NCI-H345 treated with DMSO at 0.1 percent for 48 hours (cell line): Measurements from ENCODE around the gene NTMT2.
"Not testable (repeated sequence)": the region's sequence is repeated elsewhere in the genome, so short reads cannot be mapped to it uniquely, and the experiment has no call there.

ENCODE experiments used
- DNase-seq: peaks from one replicate; lab custom pipeline; 2025; ENCODE audit not compliant: unreplicated experiment; lab: John Stamatoyannopoulos, UW

Gene NTMT2

GRCh38 chr1:170145770-170146676, at the start of gene NTMT2:
Gene NTMT2 (plus strand): TSS chr1:170145959. CDS start chr1:170146108, 149 bp downstream.
- peak; percentile 90 for DNase-seq

GRCh38 chr1:170095976-170096748, 49.6 kb upstream of the NTMT2 start:
- DNase-seq = no peak

- DNase-seq = no peak
These were observed 48.9 kb upstream of the NTMT2 start for GRCh38 chr1:170096806-170097340.

- no peak for DNase-seq
These were observed 48.3 kb upstream of the NTMT2 start for GRCh38 chr1:170097449-170097948.

DNA sequence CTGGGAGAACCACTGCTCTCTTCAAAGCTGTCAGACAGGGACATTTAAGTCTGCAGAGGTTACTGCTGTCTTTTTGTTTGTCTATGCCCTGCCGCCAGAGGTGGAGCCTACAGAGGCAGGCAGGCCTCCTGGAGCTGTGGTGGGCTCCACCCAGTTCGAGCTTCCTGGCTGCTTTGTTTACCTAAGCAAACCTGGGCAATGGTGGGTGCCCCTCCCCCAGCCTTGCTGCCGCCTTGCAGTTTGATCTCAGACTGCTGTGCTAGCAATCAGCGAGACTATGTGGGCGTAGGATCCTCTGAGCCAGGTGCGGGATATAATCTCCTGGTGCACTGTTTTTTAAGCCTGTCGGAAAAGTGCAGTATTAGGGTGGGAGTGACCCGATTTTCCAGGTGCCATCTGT, 32.6 kb upstream of the NTMT2 start:
- not testable (repeated sequence) for DNase-seq

- DNase-seq = no peak
These were observed 30.9 kb upstream of the NTMT2 start for GRCh38 chr1:170114906-170115305.

- DNase-seq = no peak
These were observed 23.4 kb upstream of the NTMT2 start for GRCh38 chr1:170122366-170122765.

DNA sequence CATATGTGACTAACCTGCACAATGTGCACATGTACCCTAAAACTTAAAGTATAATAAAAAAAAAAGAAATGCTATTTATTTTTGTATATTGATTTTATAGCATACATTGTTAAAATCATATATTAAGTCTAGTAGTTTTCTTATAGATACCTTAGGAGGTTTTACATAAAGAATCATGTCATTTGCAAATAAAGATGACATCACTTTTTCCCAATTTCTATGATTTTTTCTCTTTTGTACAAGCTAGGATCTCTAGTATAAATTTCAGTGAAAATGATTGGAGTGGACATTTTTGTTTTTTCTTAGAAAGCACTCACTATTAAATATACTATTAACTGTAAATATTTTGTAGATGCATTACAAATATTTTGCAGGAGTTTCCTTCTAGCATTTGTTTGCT, 20.5 kb upstream of the NTMT2 start:
- DNase-seq = no peak

- no peak for DNase-seq
These were observed 19.1 kb upstream of the NTMT2 start for GRCh38 chr1:170126696-170127095.

GRCh38 chr1:170131450-170131849, 14.3 kb upstream of the NTMT2 start:
- DNase-seq = no peak

DNA sequence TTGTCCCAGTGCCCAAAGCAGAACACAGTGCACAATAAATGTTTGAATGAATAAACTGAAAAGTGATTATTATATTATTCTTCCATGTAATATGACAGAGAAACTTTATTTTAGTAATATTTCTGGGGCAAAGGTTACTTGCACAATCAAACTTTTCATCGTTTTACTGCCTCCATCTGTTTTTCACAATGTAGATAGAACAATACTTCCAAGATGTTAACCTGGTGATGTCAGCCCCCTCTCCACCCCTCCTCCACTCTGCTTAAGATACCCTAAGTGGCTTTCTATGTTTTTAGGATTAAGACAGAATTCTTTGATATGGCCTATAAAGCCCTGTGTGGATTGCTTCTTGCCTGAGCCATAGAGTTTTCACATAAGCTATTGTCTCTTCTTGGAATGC, 13.8 kb upstream of the NTMT2 start:
- no peak for DNase-seq

DNA sequence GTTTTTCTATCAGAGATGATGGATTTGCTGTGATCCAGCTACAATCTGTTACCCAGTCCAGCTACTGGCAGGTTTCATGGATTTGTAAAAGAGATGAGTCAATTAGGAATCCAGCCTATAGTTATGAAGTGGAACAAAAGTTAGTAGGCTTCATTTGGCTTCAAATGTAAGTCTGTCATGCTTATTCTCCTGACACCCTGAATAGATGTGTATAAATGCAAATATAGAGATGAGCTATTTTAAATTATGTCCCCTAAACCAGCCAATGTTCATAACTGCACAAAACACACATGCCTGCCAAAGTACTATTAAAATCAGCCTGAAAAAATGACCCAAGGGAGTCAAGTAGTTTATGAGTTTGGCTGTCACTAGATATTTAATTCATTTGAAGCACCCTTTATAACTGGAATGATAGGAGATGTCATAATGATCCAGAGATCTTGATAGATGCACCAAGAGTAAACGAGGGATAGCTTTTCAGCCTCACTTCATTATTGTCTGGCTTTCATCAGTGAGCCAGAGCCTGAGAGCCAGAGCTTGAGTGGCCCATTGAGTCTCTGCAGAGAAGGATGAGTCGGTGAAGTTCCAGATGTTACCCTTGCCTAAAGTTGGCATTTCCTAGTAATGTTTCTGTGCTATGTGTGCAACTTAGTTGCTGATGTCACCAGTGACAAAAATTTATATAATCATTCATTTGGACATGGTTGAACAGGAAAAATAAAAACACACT, 11.8 kb upstream of the NTMT2 start:
- DNase-seq = no peak

DNA sequence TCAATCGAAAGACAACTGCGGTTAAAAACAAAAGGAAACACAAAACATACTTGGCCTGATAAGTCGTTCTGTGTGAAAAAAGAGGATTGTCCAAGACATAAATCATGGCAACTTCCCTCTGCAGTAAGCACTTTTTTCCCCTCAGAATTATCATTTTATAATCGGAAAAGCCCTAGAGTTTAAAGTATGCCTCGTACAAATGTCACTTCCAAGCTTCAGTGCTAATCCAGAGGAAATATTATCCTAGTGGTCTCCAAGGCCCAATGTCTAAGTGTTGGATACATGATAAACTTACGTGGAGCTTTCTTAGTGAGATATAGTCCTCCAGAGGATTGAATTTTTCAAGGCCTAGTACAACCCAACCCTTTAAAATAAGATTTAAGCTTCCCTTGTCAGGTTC, 11.2 kb upstream of the NTMT2 start:
- no peak for DNase-seq

GRCh38 chr1:170140371-170140770, 5.4 kb upstream of the NTMT2 start:
- no peak for DNase-seq

GRCh38 chr1:170145061-170145460, 698 bp upstream of the NTMT2 start:
- DNase-seq = no peak

DNA sequence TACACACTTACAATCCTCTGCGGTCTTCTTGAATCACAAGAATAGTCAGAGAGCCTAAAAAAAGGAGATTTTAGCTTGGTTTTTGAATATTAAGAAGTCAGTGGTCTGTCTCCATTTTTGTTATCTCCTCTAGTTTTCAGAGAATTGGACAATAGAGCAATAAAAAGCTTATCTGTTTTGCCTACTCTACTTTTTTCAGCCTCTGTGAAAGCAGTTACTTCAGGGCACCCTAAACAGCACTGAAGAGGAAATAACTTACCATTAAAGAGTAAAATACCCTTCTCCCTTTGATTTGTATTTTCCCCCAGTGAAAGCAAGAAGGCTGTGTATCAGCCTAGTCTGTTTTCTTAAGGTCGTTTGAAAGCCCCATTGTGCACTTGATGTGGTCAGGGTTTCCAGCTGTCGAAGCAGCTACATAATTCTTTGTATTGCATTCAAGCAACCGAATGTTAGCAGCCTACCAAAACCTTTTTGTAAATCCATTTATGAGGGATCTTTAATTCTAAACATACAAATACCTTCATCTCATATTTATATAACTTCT, 1.0 kb downstream of the NTMT2 start:
- no peak for DNase-seq

DNA sequence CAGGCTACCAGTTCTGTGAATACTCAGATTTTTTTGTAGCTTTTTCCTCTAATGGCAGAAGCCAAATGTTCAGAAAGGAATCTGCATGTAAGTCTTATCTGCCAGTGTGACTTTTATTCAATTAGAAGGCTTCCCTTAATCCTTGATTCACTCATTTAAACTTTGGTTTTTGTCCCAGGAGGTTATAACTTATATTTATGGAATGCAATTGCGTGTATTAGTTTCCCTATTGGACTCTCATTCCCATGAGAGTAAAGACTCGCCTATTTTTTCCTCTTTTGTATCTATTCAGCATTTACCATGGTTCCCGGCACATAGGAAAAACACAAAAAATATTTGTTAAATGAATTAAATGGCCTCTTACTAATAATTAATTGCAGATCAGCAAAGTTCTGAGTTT, 3.5 kb downstream of the NTMT2 start:
- DNase-seq = no peak

GRCh38 chr1:170150016-170150415, 4.3 kb downstream of the NTMT2 start:
- no peak for DNase-seq

- no peak for DNase-seq
These were observed 5.2 kb downstream of the NTMT2 start for GRCh38 chr1:170150921-170151320.

GRCh38 chr1:170153417-170153816, 7.7 kb downstream of the NTMT2 start:
- DNase-seq = no peak

DNA sequence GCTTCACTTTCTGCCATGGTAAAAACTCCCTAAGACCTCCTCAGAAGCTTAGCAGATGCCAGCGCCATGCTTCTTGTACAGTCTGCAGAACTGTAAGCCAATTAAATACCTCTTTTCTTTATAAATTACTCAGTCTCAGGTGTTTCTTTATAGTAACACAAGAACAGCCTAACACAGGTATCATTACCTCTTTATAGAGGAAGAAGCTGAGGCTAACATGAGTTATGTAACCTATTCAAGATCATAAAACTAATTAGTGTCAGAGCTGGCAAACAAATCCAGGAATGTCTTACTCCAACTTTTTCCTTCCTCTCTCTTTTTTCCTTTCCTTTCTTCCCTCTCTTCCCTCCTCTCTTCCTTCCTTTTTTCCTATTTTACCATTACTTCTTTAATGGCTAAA, 9.3 kb downstream of the NTMT2 start:
- no peak for DNase-seq
